Naive thymus-derived CD8-positive, alpha-beta T cell (primary cell): ENCODE data around the gene SLC15A3. TPM values are rescaled to one million over a fixed set of nuclear protein-coding genes. Genes with fewer than 3 reads are reported as not detected.

Experiments
- ATAC-seq, 2 donors: fragments of 150-1000 bp; cut with Tn5 transposase in 1 of 2; sonication (Bioruptor Pico), chemical (Tn5 transposase) in 1 of 2; 1 replicate in 1 of 2; 2 replicates in 1 of 2; pipeline ENCODE4 v1.10.0; 2021; ENCODE audit warnings: mild to moderate bottlenecking in 2 of 2, moderate library complexity in 2 of 2
- POLR2A ChIA-PET: fragments of 350-600 bp; sonication (Branson Sonifier 250); formaldehyde crosslinking; loops from one replicate; lab custom pipeline; 2021; ENCODE audit warnings: antibody characterized with exemption; lab: Charles Lee
- DNase-seq, 10 donors: peaks; one replicate each; pipeline versions ENCODE4 v3.0.0 to v3.0.0-alpha.2; 2020 to 2022
- H3K27ac Mint-ChIP-seq, 10 donors: one replicate each; pipeline ENCODE4 v1.8.0; 2020 to 2022; ENCODE audit warnings: mild to moderate bottlenecking in 10 of 10, mixed read lengths in 10 of 10, moderate library complexity in 4 of 10, inconsistent platforms in 1 of 10
- H3K27me3 Mint-ChIP-seq, 5 donors: one replicate each; pipeline ENCODE4 v1.8.0; 2021 to 2022; ENCODE audit warnings: mixed read lengths in 5 of 5
- H3K36me3 Mint-ChIP-seq, 3 donors: one replicate each; pipeline ENCODE4 v1.8.0; 2020 to 2022; ENCODE audit warnings: mixed read lengths in 3 of 3, mild to moderate bottlenecking in 2 of 3, inconsistent platforms in 1 of 3
- H3K4me1 Mint-ChIP-seq, 4 donors: one replicate each; pipeline ENCODE4 v1.8.0; 2021 to 2022; ENCODE audit warnings: mixed read lengths in 4 of 4
- H3K4me3 Mint-ChIP-seq, 10 donors: one replicate each; pipeline ENCODE4 v1.8.0; 2020 to 2022; ENCODE audit warnings: mild to moderate bottlenecking in 10 of 10, mixed read lengths in 10 of 10, moderate library complexity in 6 of 10, inconsistent platforms in 1 of 10
- H3K9me3 Mint-ChIP-seq, 9 donors: one replicate each; pipeline ENCODE4 v1.8.0; 2020 to 2022; ENCODE audit warnings: mixed read lengths in 9 of 9, mild to moderate bottlenecking in 3 of 9, inconsistent platforms in 1 of 9, moderate library complexity in 1 of 9
- polyA plus RNA-seq, 3 donors: library from polyadenylated mRNA; unstranded; fragments of 300-500 nt; fragmentation: Illumina TruSeq; gene quantifications; one replicate each; pipeline ENCODE4 v1.2.3, GENCODE V29; 2021
- total RNA-seq, 8 experiments: library from RNA in 2 of 8; stranded (reverse) in 2 of 8; gene quantifications; one replicate each; pipeline ENCODE4 v1.2.3 and lab custom pipeline; 2021 to 2026

Gene SLC15A3
- 10 to 100 TPM; 13.6 to 14.9 TPM for total RNA-seq
- polyA plus RNA-seq: 1 to 10 TPM in 2 of 3 donors, under 1 TPM in 1; 0.90 to 3.4 (median 1.0) TPM
- total RNA-seq (lab: John Stamatoyannopoulos, UW): 3.1 to 11.3 (median 5.8) reads per million in 6 experiments

DNA sequence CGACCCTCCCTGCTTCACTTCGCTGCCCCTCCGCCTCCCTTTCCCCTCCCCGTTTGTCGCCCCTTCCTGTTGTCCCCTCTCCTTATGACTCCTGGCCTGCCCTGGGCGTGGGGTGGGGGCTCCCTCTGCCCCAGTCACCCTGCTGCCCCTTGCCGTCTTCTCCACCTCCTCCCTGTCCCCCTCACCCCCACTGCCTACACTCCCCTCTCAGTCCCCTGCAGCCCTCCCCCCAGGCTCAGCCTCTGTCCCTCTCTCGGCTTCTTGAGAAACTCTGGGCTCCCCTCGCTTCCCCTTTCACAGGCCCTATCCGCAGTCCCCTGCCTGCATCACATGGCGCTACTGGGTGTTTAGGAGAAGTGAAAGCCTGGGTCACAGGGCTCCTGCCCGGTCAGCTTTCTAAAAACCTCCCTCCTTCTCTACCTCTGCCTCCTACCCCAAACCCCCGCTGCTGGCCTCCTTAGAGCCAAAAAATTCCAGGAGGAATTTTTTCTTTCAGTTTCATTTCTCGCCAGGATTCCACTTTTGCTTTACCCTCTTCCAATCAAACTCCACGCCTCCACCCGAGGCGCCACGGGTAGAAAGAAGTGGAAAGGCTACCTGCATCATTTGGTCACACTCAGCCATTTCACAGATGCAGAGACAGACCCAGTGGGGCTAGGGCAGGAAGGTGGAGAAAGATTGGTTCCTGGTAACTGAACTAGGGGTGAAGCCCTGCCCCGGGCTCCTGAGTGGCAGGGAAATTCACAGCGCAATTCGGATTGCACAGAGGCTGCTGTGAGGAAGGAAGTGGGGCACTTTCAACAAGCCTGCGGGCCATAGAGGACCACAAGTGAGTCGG is at the start of gene SLC15A3:
Gene SLC15A3 (minus strand): TSS at position 273 of the 838 bp plus-strand sequence. CDS start 625 bp downstream, outside the sequence.
- POLR2A ChIA-PET: interaction anchor here (0.5 to 2.3 kb wide), 6 partner anchors 24 to 242 kb away, joined by 3 to 7 read pairs (median 3); partner anchors contain the start of gene PRPF19
- peak; percentile 77 to 86 for ATAC-seq

GRCh38 chr11:61000426-61000825 is 48.5 kb upstream of the SLC15A3 start:
- peaks cover 40 to 83% (median 73%) of the 10 kb centered on the region in 4 donors for H3K4me1 Mint-ChIP-seq
- no peaks in the 10 kb centered on the region for H3K27me3 Mint-ChIP-seq
- ATAC-seq: no peak
- no peak for DNase-seq
- H3K4me3 Mint-ChIP-seq: peak overlapping the region in 2 of 10 donors; percentile 5 to 45
- peaks cover 0 to 72% (median 14%) of the 10 kb centered on the region in 3 donors for H3K36me3 Mint-ChIP-seq
- H3K27ac Mint-ChIP-seq: peak overlapping the region in 9 of 10 donors; percentile 57 to 78 (median 70)
- POLR2A ChIA-PET: interaction anchor here (1.3 to 2.2 kb wide), 4 partner anchors 12 to 49 kb away, joined by 3 to 8 read pairs (median 4); no protein-coding TSS in a partner anchor
- no peaks in the 10 kb centered on the region for H3K9me3 Mint-ChIP-seq

More for the DNA sequence above, at the start of gene SLC15A3:
- no peaks in the 10 kb centered on the region for H3K36me3 Mint-ChIP-seq
- H3K27ac Mint-ChIP-seq: peak within 1 kb of the TSS; percentile 86 to 98 (median 96)
- H3K27me3 Mint-ChIP-seq: no peaks in the 10 kb centered on the region
- peak within 1 kb of the TSS; percentile 83 to 97 (median 96) for H3K4me3 Mint-ChIP-seq
- H3K9me3 Mint-ChIP-seq: no peaks in the 10 kb centered on the region
- DNase-seq: peak in 9 of 10 donors; percentile 35 to 77 (median 51)
- peaks cover 25 to 56% (median 36%) of the 10 kb centered on the region in 4 donors for H3K4me1 Mint-ChIP-seq

- peak overlapping the region in 4 of 10 donors; percentile 18 to 22 (median 20) for H3K4me3 Mint-ChIP-seq
- H3K9me3 Mint-ChIP-seq: no peaks in the 10 kb centered on the region
- peaks cover 12 to 75% (median 22%) of the 10 kb centered on the region in 3 donors for H3K36me3 Mint-ChIP-seq
- H3K4me1 Mint-ChIP-seq: peaks cover 37 to 77% (median 64%) of the 10 kb centered on the region in 4 donors
- ATAC-seq (no peak), DNase-seq (no peak)
- no peaks in the 10 kb centered on the region for H3K27me3 Mint-ChIP-seq
- POLR2A ChIA-PET: interaction anchor here (0.8 to 2.8 kb wide), 2 partner anchors 10 kb away, joined by 3 to 15 read pairs; no protein-coding TSS in a partner anchor
- peak overlapping the region in 9 of 10 donors; percentile 43 to 85 (median 59) for H3K27ac Mint-ChIP-seq
Observed at GRCh38 chr11:60996381-60997138, 44.6 kb upstream of the SLC15A3 start.

DNA sequence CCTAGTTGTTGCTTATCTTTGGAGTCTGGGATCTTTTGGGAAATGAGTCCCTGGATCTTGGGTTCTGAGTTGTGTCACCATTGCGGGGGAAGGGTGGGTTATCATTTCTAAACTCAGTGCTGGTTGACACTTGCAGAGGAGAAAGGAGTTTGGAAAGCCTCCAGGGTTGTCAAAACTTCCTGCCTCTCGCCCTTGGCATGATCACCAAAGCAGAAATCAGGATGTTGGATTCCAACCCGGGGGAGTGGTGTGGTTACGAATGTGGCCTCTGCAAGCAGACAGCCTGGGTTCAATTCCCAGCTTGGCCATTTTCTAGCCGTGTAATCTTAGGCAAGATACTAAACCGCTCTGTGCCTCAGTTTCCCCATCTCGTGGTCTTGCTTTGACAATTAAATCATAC is 43.8 kb upstream of the SLC15A3 start:
- H3K4me3 Mint-ChIP-seq: peak overlapping the region in 4 of 10 donors; percentile 12 to 38 (median 30)
- no peaks in the 10 kb centered on the region for H3K9me3 Mint-ChIP-seq
- no peak for ATAC-seq
- peak overlapping the region in 9 of 10 donors; percentile 51 to 88 (median 71) for H3K27ac Mint-ChIP-seq
- DNase-seq: no peak
- peaks cover 38 to 78% (median 63%) of the 10 kb centered on the region in 4 donors for H3K4me1 Mint-ChIP-seq
- H3K36me3 Mint-ChIP-seq: peaks cover 12 to 76% (median 21%) of the 10 kb centered on the region in 3 donors
- POLR2A ChIA-PET: interaction anchor here (0.8 to 2.8 kb wide), 3 partner anchors 9 to 135 kb away, joined by 3 to 15 read pairs (median 3); no protein-coding TSS in a partner anchor
- no peaks in the 10 kb centered on the region for H3K27me3 Mint-ChIP-seq

DNA sequence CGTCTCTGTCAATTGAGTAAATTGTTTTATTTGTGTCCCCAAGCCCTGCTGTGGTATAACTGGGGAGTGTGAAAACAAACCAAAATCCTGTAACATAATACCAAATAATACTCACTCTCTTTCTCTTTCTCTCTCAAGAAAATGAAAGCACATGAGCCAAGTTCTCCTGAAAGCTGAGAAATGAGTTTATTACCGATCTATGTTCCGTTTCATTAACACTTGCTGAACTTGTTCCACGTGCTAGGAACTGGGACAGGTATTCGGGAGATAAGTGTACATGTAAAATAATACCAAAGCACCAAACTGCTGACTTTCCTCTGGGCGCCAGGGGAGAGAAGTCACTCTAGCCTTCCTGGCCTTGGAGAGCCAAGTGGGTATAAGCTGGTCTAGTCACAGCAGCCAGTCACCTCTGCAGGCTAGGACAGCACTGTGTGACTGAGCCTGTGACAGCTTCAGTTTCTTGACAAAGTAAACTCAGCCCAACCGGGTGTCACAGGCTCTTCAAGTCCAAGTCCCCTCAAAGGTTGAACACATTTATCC is 42.6 kb upstream of the SLC15A3 start:
- Mint-ChIP-seq H3K27me3 (no peaks in the 10 kb centered on the region), H3K36me3 (peaks cover 12 to 76% (median 22%) of the 10 kb centered on the region in 3 donors), H3K4me1 (peaks cover 35 to 80% (median 64%) of the 10 kb centered on the region in 4 donors), H3K27ac (peak overlapping the region; percentile 57 to 94 (median 85)), H3K9me3 (no peaks in the 10 kb centered on the region), H3K4me3 (peak overlapping the region in 8 of 10 donors; percentile 32 to 66 (median 59))
- ATAC-seq: peak in 1 of 2 donors; percentile 34
- POLR2A ChIA-PET: interaction anchor here (1.0 to 1.1 kb wide), 2 partner anchors 32 to 58 kb away, joined by 3 read pairs; no protein-coding TSS in a partner anchor
- no peak for DNase-seq

- Mint-ChIP-seq H3K27ac (peak overlapping the region; percentile 71 to 94 (median 82)), H3K9me3 (no peaks in the 10 kb centered on the region), H3K36me3 (peaks cover 12 to 78% (median 25%) of the 10 kb centered on the region in 3 donors), H3K27me3 (no peaks in the 10 kb centered on the region), H3K4me3 (peak overlapping the region in 9 of 10 donors; percentile 19 to 75 (median 44)), H3K4me1 (peaks cover 40 to 82% (median 66%) of the 10 kb centered on the region in 4 donors)
- POLR2A ChIA-PET: interaction anchor here (0.6 to 3.2 kb wide), 3 partner anchors 13 to 34 kb away, joined by 3 to 18 read pairs (median 4); no protein-coding TSS in a partner anchor
- DNase-seq: no peak
- no peak for ATAC-seq
Observed at GRCh38 chr11:60993615-60994014, 41.6 kb upstream of the SLC15A3 start.

DNA sequence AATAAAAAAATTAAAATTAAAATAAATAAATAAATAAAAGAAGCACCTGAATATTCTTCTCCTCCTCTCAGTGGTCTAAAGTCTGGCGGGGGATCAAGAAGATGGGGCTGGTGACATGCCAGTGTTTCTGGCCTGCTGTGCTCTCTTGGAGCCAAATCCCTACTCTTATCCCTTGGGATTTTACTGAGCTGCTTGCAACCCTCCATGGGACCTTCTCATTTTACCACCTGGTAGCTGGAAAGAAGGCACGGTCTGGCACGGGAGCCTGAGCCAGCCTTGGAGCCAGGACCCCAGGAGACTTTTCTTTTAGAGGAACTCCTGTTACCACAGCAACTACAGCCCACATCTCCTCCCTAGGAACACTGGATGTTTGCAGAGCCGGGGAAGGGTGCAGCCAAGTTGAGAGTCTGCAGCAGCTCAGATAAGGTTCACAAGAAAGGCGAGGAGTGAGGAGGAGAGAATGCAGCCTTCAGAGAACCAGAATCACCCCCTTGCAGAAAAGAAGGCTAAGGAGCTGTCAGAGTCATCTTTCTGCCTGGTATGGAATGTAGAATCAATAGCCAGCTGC is 41.0 kb upstream of the SLC15A3 start:
- Mint-ChIP-seq H3K27ac (peak overlapping the region; percentile 71 to 94 (median 80)), H3K27me3 (no peaks in the 10 kb centered on the region), H3K9me3 (no peaks in the 10 kb centered on the region), H3K4me1 (peaks cover 37 to 83% (median 65%) of the 10 kb centered on the region in 4 donors), H3K36me3 (peaks cover 12 to 83% (median 25%) of the 10 kb centered on the region in 3 donors), H3K4me3 (peak overlapping the region in 8 of 10 donors; percentile 7 to 75 (median 28))
- POLR2A ChIA-PET: interaction anchor here (0.6 to 3.2 kb wide), 2 partner anchors 14 to 25 kb away, joined by 3 to 18 read pairs; no protein-coding TSS in a partner anchor
- no peak for DNase-seq
- ATAC-seq: no peak

GRCh38 chr11:60991457-60991856 is 39.5 kb upstream of the SLC15A3 start:
- POLR2A ChIA-PET: interaction anchor here (0.9 to 3.2 kb wide), 4 partner anchors 15 to 81 kb away, joined by 3 to 18 read pairs (median 6); partner anchors contain the start of gene TMEM109
- ATAC-seq: no peak

GRCh38 chr11:60989093-60989650 is 37.2 kb upstream of the SLC15A3 start:
- peaks cover 40 to 88% (median 77%) of the 10 kb centered on the region in 4 donors for H3K4me1 Mint-ChIP-seq
- peaks cover 6 to 76% (median 18%) of the 10 kb centered on the region in 3 donors for H3K36me3 Mint-ChIP-seq
- H3K27ac Mint-ChIP-seq: peak overlapping the region; percentile 93 to 100 (median 99)
- POLR2A ChIA-PET: interaction anchor here (0.9 to 6.2 kb wide), 5 partner anchors 10 to 38 kb away, joined by 3 to 52 read pairs (median 4); no protein-coding TSS in a partner anchor
- H3K9me3 Mint-ChIP-seq: no peaks in the 10 kb centered on the region
- H3K4me3 Mint-ChIP-seq: peak overlapping the region in 8 of 10 donors; percentile 42 to 78 (median 61)
- H3K27me3 Mint-ChIP-seq: no peaks in the 10 kb centered on the region
- DNase-seq (no peak), ATAC-seq (no peak)

More at GRCh38 chr11:60991457-60991856, 39.5 kb upstream of the SLC15A3 start:
- DNase-seq: no peak
- Mint-ChIP-seq H3K27ac (peak overlapping the region; percentile 30 to 85 (median 64)), H3K4me3 (peak overlapping the region in 5 of 10 donors; percentile 20 to 51 (median 36)), H3K36me3 (peaks cover 12 to 88% (median 27%) of the 10 kb centered on the region in 3 donors), H3K9me3 (no peaks in the 10 kb centered on the region), H3K4me1 (peaks cover 42 to 91% (median 74%) of the 10 kb centered on the region in 4 donors), H3K27me3 (no peaks in the 10 kb centered on the region)

- peaks cover 6 to 76% (median 17%) of the 10 kb centered on the region in 3 donors for H3K36me3 Mint-ChIP-seq
- no peaks in the 10 kb centered on the region for H3K9me3 Mint-ChIP-seq
- peak overlapping the region in 9 of 10 donors; percentile 22 to 78 (median 59) for H3K4me3 Mint-ChIP-seq
- peaks cover 44 to 88% (median 78%) of the 10 kb centered on the region in 4 donors for H3K4me1 Mint-ChIP-seq
- no peak for ATAC-seq
- DNase-seq: no peak
- peak overlapping the region; percentile 93 to 100 (median 99) for H3K27ac Mint-ChIP-seq
- no peaks in the 10 kb centered on the region for H3K27me3 Mint-ChIP-seq
- POLR2A ChIA-PET: interaction anchor here (0.9 to 6.2 kb wide), 7 partner anchors 11 to 54 kb away, joined by 3 to 52 read pairs (median 4); no protein-coding TSS in a partner anchor
Observed at GRCh38 chr11:60988658-60989057, 36.7 kb upstream of the SLC15A3 start.
